Dedifferentiated amniotic fluid mesenchymal stem cell (primary cell): ENCODE results near the gene BRSK2.

Source experiments
- DNase-seq: peaks from one replicate; pipeline ENCODE4 v3.0.0-alpha.2; 2016; ENCODE audit errors: extremely low spot score

The BRSK2 gene

GRCh38 chr11:1436468-1437039 lies 46.8 kb downstream of the BRSK2 start:
- DNase-seq = no peak

GRCh38 chr11:1437500-1437899 lies 47.8 kb downstream of the BRSK2 start:
- peak; percentile 50 for DNase-seq

- DNase-seq = no peak
These were observed 48.7 kb downstream of the BRSK2 start for GRCh38 chr11:1438261-1438966.

GRCh38 chr11:1438967-1439330 lies 49.2 kb downstream of the BRSK2 start:
- no peak for DNase-seq

GRCh38 chr11:1439341-1439740 lies 49.6 kb downstream of the BRSK2 start:
- DNase-seq = no peak

- no peak for DNase-seq
These were observed 50.3 kb downstream of the BRSK2 start for GRCh38 chr11:1440066-1440465.

GRCh38 chr11:1440496-1440895 lies 50.8 kb downstream of the BRSK2 start:
- no peak for DNase-seq

GRCh38 chr11:1442163-1442562 lies 52.4 kb downstream of the BRSK2 start:
- DNase-seq = no peak

GRCh38 chr11:1442807-1443366 lies 53.2 kb downstream of the BRSK2 start:
- no peak for DNase-seq

GRCh38 chr11:1443737-1444136 lies 54.0 kb downstream of the BRSK2 start:
- no peak for DNase-seq

GRCh38 chr11:1444321-1444720 lies 54.6 kb downstream of the BRSK2 start:
- no peak for DNase-seq

GRCh38 chr11:1444823-1445422 lies 55.2 kb downstream of the BRSK2 start:
- DNase-seq = no peak

GRCh38 chr11:1445741-1446445 lies 56.2 kb downstream of the BRSK2 start:
- no peak for DNase-seq

- DNase-seq = no peak
These were observed 56.9 kb downstream of the BRSK2 start for GRCh38 chr11:1446623-1447022.

GRCh38 chr11:1447845-1448825 lies 58.4 kb downstream of the BRSK2 start:
- DNase-seq = no peak

GRCh38 chr11:1448882-1449281 lies 59.1 kb downstream of the BRSK2 start:
- DNase-seq = no peak

- no peak for DNase-seq
These were observed 59.9 kb downstream of the BRSK2 start for GRCh38 chr11:1449490-1450243.

- DNase-seq = no peak
These were observed 60.7 kb downstream of the BRSK2 start for GRCh38 chr11:1450344-1450875.

GRCh38 chr11:1450949-1451710 lies 61.4 kb downstream of the BRSK2 start:
- DNase-seq = no peak
